Liver (tissue), 9 donors: ENCODE measurements around the gene RAP1B. TPM values are rescaled to one million over a fixed set of nuclear protein-coding genes. Genes with fewer than 3 reads are reported as not detected.
A peak's percentile ranks its signal among the peaks of the same experiment; 100 is the strongest.
"Not testable (repeated sequence)": the region's sequence is repeated elsewhere in the genome, so short reads cannot be mapped to it uniquely, and the experiment has no call there.

Source experiments
- DNase-seq: peaks from one replicate; pipeline ENCODE4 v3.0.0-alpha.2; 2017; ENCODE audit warnings: low spot score
- H3K27ac ChIP-seq, 2 donors: one replicate each; pipeline ENCODE4 v1.7.0; 2013; ENCODE audit warnings: inconsistent platforms in 2 of 2, low read length in 2 of 2, control low read depth in 1 of 2, low read depth in 1 of 2, mild to moderate bottlenecking in 1 of 2
- H3K27me3 ChIP-seq, 4 donors: one replicate each; pipeline versions ENCODE4 v1.6.1 to v1.7.0; 2013; ENCODE audit warnings: low read length in 3 of 4, inconsistent platforms in 1 of 4, mild to moderate bottlenecking in 1 of 4, moderate library complexity in 1 of 4; ENCODE audit not compliant: control insufficient read depth in 4 of 4, insufficient read depth in 4 of 4
- H3K36me3 ChIP-seq, 4 donors: one replicate each; pipeline versions ENCODE4 v1.6.1 to v1.7.0; 2013; ENCODE audit warnings: low read length in 3 of 4, mild to moderate bottlenecking in 3 of 4, low read depth in 1 of 4, moderate library complexity in 1 of 4; ENCODE audit not compliant: control insufficient read depth in 4 of 4, insufficient read depth in 3 of 4
- H3K4me1 ChIP-seq, 4 donors: one replicate each; pipeline versions ENCODE4 v1.6.1 to v1.7.0; 2013; ENCODE audit warnings: low read length in 3 of 4, mild to moderate bottlenecking in 3 of 4, moderate library complexity in 1 of 4; ENCODE audit not compliant: control insufficient read depth in 4 of 4, insufficient read depth in 4 of 4
- H3K4me3 ChIP-seq, 3 donors: one replicate each; pipeline versions ENCODE4 v1.6.1 to v1.7.0; 2013; ENCODE audit warnings: low read length in 3 of 3, control low read depth in 1 of 3, low read depth in 1 of 3, mild to moderate bottlenecking in 1 of 3
- H3K9ac ChIP-seq, 2 donors: one replicate each; pipeline ENCODE4 v1.7.0; 2013; ENCODE audit warnings: low read length in 2 of 2, mild to moderate bottlenecking in 2 of 2, moderate library complexity in 2 of 2, control low read depth in 1 of 2, low read depth in 1 of 2
- H3K9me3 ChIP-seq, 4 donors: one replicate each; pipeline versions ENCODE4 v1.6.1 to v1.7.0; 2013; ENCODE audit warnings: low read length in 3 of 4; ENCODE audit not compliant: control insufficient read depth in 4 of 4
- CTCF ChIP-seq: fragments of 150-350 bp; IDR thresholded peaks from 2 replicates; pipeline ENCODE4 v1.5.1; 2017; ENCODE audit warnings: improper control_type of control experiment, low read depth, low read length; ENCODE audit not compliant: missing input control
- EGR1 ChIP-seq, 2 donors: IDR thresholded peaks; 2 replicates each; pipeline ENCODE4 v1.6.1; 2016 to 2018; ENCODE audit warnings: antibody characterized with exemption in 2 of 2, low read depth in 2 of 2
- FOXA1 ChIP-seq: IDR thresholded peaks from 2 replicates; pipeline ENCODE4 v1.6.1; 2016; ENCODE audit warnings: antibody characterized with exemption
- FOXA2 ChIP-seq: IDR thresholded peaks from 2 replicates; pipeline ENCODE4 v1.6.1; 2016; ENCODE audit warnings: antibody characterized with exemption
- GABPA ChIP-seq, 2 donors: IDR thresholded peaks in 1 of 2; conservative IDR thresholded peaks in 1 of 2; 2 replicates each; pipeline ENCODE4 v1.6.1; 2016; ENCODE audit warnings: antibody characterized with exemption in 2 of 2, mild to moderate bottlenecking in 1 of 2, moderate library complexity in 1 of 2
- HNF4A ChIP-seq, 2 donors: conservative IDR thresholded peaks; 2 replicates each; pipeline ENCODE4 v1.6.1; 2016; ENCODE audit warnings: antibody characterized with exemption in 2 of 2, mild to moderate bottlenecking in 2 of 2
- HNF4G ChIP-seq: IDR thresholded peaks from 2 replicates; pipeline ENCODE4 v1.6.1; 2016; ENCODE audit warnings: antibody characterized with exemption
- MAX ChIP-seq: IDR thresholded peaks from 2 replicates; pipeline ENCODE4 v1.6.1; 2016; ENCODE audit warnings: antibody characterized with exemption
- NR2F2 ChIP-seq: IDR thresholded peaks from 2 replicates; pipeline ENCODE4 v1.6.1; 2016; ENCODE audit warnings: antibody characterized with exemption
- RAD21 ChIP-seq, 2 donors: IDR thresholded peaks; 2 replicates each; pipeline ENCODE4 v1.6.1; 2016; ENCODE audit warnings: antibody characterized with exemption in 2 of 2, mild to moderate bottlenecking in 2 of 2
- REST ChIP-seq: IDR thresholded peaks from 2 replicates; pipeline ENCODE4 v1.6.1; 2016; ENCODE audit warnings: antibody characterized with exemption, mild to moderate bottlenecking
- RXRA ChIP-seq, 2 donors: IDR thresholded peaks; 2 replicates each; pipeline ENCODE4 v1.6.1; 2017 to 2018; ENCODE audit warnings: antibody characterized with exemption in 2 of 2, mild to moderate bottlenecking in 1 of 2
- SP1 ChIP-seq: IDR thresholded peaks from 2 replicates; pipeline ENCODE4 v1.6.1; 2018; ENCODE audit warnings: antibody characterized with exemption, mild to moderate bottlenecking
- TAF1 ChIP-seq: conservative IDR thresholded peaks from 2 replicates; pipeline ENCODE4 v1.6.1; 2016; ENCODE audit warnings: antibody characterized with exemption, mild to moderate bottlenecking
- YY1 ChIP-seq: IDR thresholded peaks from 2 replicates; pipeline ENCODE4 v1.6.1; 2016; ENCODE audit warnings: antibody characterized with exemption, mild to moderate bottlenecking
- ZBTB33 ChIP-seq: IDR thresholded peaks from 2 replicates; pipeline ENCODE4 v1.6.1; 2016; ENCODE audit warnings: antibody characterized with exemption
- WGBS: extraction: QIAGEN DNeasy Blood & Tissue Kit; methylation state at CpG from one replicate; pipeline ENCODE4 v1.1.7; 2013; 5-methylcytosine and 5-hydroxymethylcytosine counted together
- polyA plus RNA-seq, 2 donors: library from polyadenylated mRNA; stranded (reverse) in 1 of 2; unstranded in 1 of 2; fragments of 200-250 nt in 1 of 2; fragments of >200 nt in 1 of 2; fragmentation: Nextera tagmentation in 1 of 2; extraction: Ambion mirVana in 1 of 2; gene quantifications; one replicate each; pipeline versions ENCODE4 v1.2.1 to v1.2.3, GENCODE V29; 2013 to 2015
- total RNA-seq, 2 donors: library from RNA; depleted of rRNA; stranded (reverse); fragments of >200 nt; gene quantifications; one replicate each; pipeline ENCODE4 v1.2.3, GENCODE V29; 2014
- donor health status: healthy.
- donor health status: healthy.
- donor health status: healthy.
- donor health status: healthy.
- donor health status: healthy.

The RAP1B gene
- total and polyA plus RNA-seq, 4 donors = 56.2 to 123 (median 72.4) TPM

- H3K9ac ChIP-seq, DNase-seq, H3K27me3 ChIP-seq, H3K4me3 ChIP-seq, H3K27ac ChIP-seq, H3K4me1 ChIP-seq, H3K36me3 ChIP-seq, H3K9me3 ChIP-seq: not testable (repeated sequence)
- TF ChIP-seq HNF4A (conservative IDR thresholded peaks at IDR 0.05) = peak; percentile 48 to 52
- TF ChIP-seq HNF4G = peak; percentile 15
- 72% methylated on average over 5 of the region's 5 CpGs for WGBS
Measured at GRCh38 chr12:68676854-68677253, 66.2 kb downstream of the RAP1B start.

- 29% methylated on average over 3 of the region's 3 CpGs for WGBS
- Histone ChIP-seq H3K9me3 (no peaks in the 10 kb centered on the region), H3K4me3 (peak overlapping the region; percentile 88 to 98 (median 90)), H3K36me3 (peaks cover 2 to 8% (median 3%) of the 10 kb centered on the region in 4 donors), H3K27ac (peak overlapping the region; percentile 74 to 83), H3K4me1 (peaks cover 0 to 24% (median 19%) of the 10 kb centered on the region in 4 donors), H3K27me3 (no peaks in the 10 kb centered on the region), H3K9ac (peak overlapping the region; percentile 67 to 84)
- TF ChIP-seq CTCF (no peak), YY1 (no peak), GABPA (IDR thresholded peaks at IDR 0.05 in 1 of 2, conservative IDR thresholded peaks at IDR 0.05 in 1 of 2) (no peak), FOXA2 (no peak), EGR1 (IDR thresholded peaks at IDR 0.05; ENCODE audit: low read depth in 2 of 2) (no peak), MAX (no peak), NR2F2 (no peak), HNF4A (conservative IDR thresholded peaks at IDR 0.05) (no peak), HNF4G (no peak), TAF1 (no peak), ZBTB33 (no peak), RXRA (IDR thresholded peaks at IDR 0.05) (no peak)
- DNase-seq = no peak
Measured at GRCh38 chr12:68686262-68686594, 75.5 kb downstream of the RAP1B start.

GRCh38 chr12:68686595-68687521 is 76.2 kb downstream of the RAP1B start, which contains the start of gene NUP107:
TSS of gene NUP107 (plus strand) at chr12:68686978. CDS start at chr12:68687066, 88 bp downstream.
- WGBS = under 1% methylated on average over 44 of the region's 44 CpGs
- peak; percentile 98 for DNase-seq
- TF ChIP-seq NR2F2 (peak; percentile 42), GABPA (IDR thresholded peaks at IDR 0.05 in 1 of 2, conservative IDR thresholded peaks at IDR 0.05 in 1 of 2) (peak; percentile 99 to 100), HNF4A (conservative IDR thresholded peaks at IDR 0.05) (peak; percentile 91 to 93), RAD21 (IDR thresholded peaks at IDR 0.05) (peak; percentile 69 to 71), FOXA1 (peak; percentile 36), YY1 (peak; percentile 86), ZBTB33 (peak; percentile 84), REST (peak; percentile 90), EGR1 (IDR thresholded peaks at IDR 0.05; ENCODE audit: low read depth in 2 of 2) (peak; percentile 73 to 79), SP1 (peak; percentile 94)

More at GRCh38 chr12:68686595-68687521, 76.2 kb downstream of the RAP1B start, which contains the start of gene NUP107:
- no peaks in the 10 kb centered on the region for H3K27me3 ChIP-seq
- H3K4me1 ChIP-seq = peaks cover 0 to 24% (median 19%) of the 10 kb centered on the region in 4 donors
- H3K9me3 ChIP-seq = no peaks in the 10 kb centered on the region
- H3K36me3 ChIP-seq = peaks cover 2 to 13% (median 8%) of the 10 kb centered on the region in 4 donors
- H3K4me3 ChIP-seq = peak within 1 kb of the TSS; percentile 88 to 98 (median 90)
- peak within 1 kb of the TSS; percentile 74 to 83 for H3K27ac ChIP-seq
- peak within 1 kb of the TSS; percentile 79 to 93 for H3K9ac ChIP-seq
